HL-60 (cell line): ENCODE data around the gene TMEM126B.

Experiments used
- CTCF ChIP-seq: IDR thresholded peaks from one replicate; pipeline ENCODE4 v1.5.1; 2011; ENCODE audit warnings: low read length, control low read depth, inconsistent platforms; ENCODE audit not compliant: insufficient read depth
- GABPA ChIP-seq: IDR thresholded peaks from 2 replicates; pipeline ENCODE4 v1.6.1; 2012; ENCODE audit warnings: low read depth
- POLR2AphosphoS5 ChIP-seq: IDR thresholded peaks from 2 replicates; pipeline ENCODE4 v1.6.1; 2012; ENCODE audit warnings: low read depth
- REST ChIP-seq: IDR thresholded peaks from 2 replicates; pipeline ENCODE4 v1.6.1; 2012; ENCODE audit warnings: low read depth; ENCODE audit not compliant: insufficient replicate concordance
- SPI1 ChIP-seq: IDR thresholded peaks from 2 replicates; pipeline ENCODE4 v1.6.1; 2012; ENCODE audit warnings: low read depth, mild to moderate bottlenecking, borderline replicate concordance

GRCh38 chr11:85627332-85627997, 928 bp upstream of the TMEM126B start, which contains the start of gene DLG2:
- TF ChIP-seq CTCF (no peak), POLR2AphosphoS5 (no peak), GABPA (no peak), REST (no peak), SPI1 (peak; percentile 6; the same call in 1 of the 2 replicates)
